B cell (primary cell): ENCODE measurements around the gene IL20RB. TPM values are rescaled to one million over a fixed set of nuclear protein-coding genes. Genes with fewer than 3 reads are reported as not detected.

Source experiments
- ATAC-seq: fragments of 200-7000 bp; cut with Tn5 transposase; one replicate; pipeline ENCODE4 v1.10.0; 2021; ENCODE audit warnings: low read depth, mild to moderate bottlenecking, moderate number of reproducible peaks, moderate library complexity
- CTCF ChIA-PET: fragments of 350-600 bp; sonication (Branson Sonifier 250); formaldehyde crosslinking; loops from one replicate; lab custom pipeline; 2021; ENCODE audit warnings: antibody characterized with exemption, inconsistent platforms; lab: Charles Lee
- POLR2A ChIA-PET: fragments of 350-600 bp; sonication (Branson Sonifier 250); formaldehyde crosslinking; loops from one replicate; lab custom pipeline; 2021; ENCODE audit warnings: antibody characterized with exemption; lab: Charles Lee
- DNase-seq: peaks from one replicate; pipeline ENCODE4 v3.0.0; 2013
- H2AFZ ChIP-seq: 2 replicates; pipeline ENCODE4 v1.6.1; 2012; ENCODE audit warnings: mild to moderate bottlenecking, low read depth, low read length; ENCODE audit not compliant: insufficient read depth, poor library complexity, severe bottlenecking
- H3K27ac ChIP-seq, 2 donors: 1 replicate in 1 of 2; 2 replicates in 1 of 2; pipeline ENCODE4 v1.5.1; 2012 to 2013; ENCODE audit warnings: low read length in 2 of 2, mild to moderate bottlenecking in 2 of 2, moderate library complexity in 1 of 2
- H3K27me3 ChIP-seq, 4 experiments: fragments of 200-600 bp in 1 of 4; sonication (generic) in 1 of 4; replicated peaks in 1 of 4; 1 replicate in 2 of 4; 2 replicates in 2 of 4; pipeline versions ENCODE4 v1.6.1 to v1.7.0; 2013 to 2016; ENCODE audit warnings: low read length in 3 of 4, mild to moderate bottlenecking in 2 of 4, mixed read lengths in 1 of 4, moderate library complexity in 1 of 4; ENCODE audit not compliant: insufficient read depth in 4 of 4, control insufficient read depth in 3 of 4; ENCODE audit errors: control extremely low read depth in 1 of 4
- H3K36me3 ChIP-seq, 2 experiments: replicated peaks in 1 of 2; 1 replicate in 1 of 2; 2 replicates in 1 of 2; pipeline versions ENCODE4 v1.6.1 to v1.7.1; 2013; ENCODE audit warnings: low read length in 1 of 2; ENCODE audit not compliant: insufficient read depth in 2 of 2, control insufficient read depth in 1 of 2; ENCODE audit errors: control extremely low read depth in 1 of 2, extremely low read depth in 1 of 2
- H3K4me1 ChIP-seq, 2 donors: fragments of 200-600 bp in 1 of 2; sonication (generic) in 1 of 2; 1 replicate in 1 of 2; 2 replicates in 1 of 2; pipeline versions ENCODE4 v1.5.1 to v1.6.1; 2013 to 2017; ENCODE audit warnings: low read length in 2 of 2; ENCODE audit not compliant: control insufficient read depth in 2 of 2, insufficient read depth in 2 of 2
- H3K4me2 ChIP-seq: replicated peaks from 2 replicates; pipeline ENCODE3; 2012; ENCODE audit warnings: mild to moderate bottlenecking, low read depth, low read length; ENCODE audit not compliant: poor library complexity, severe bottlenecking
- H3K4me3 ChIP-seq, 5 experiments: fragments of 200-600 bp in 1 of 5; sonication (generic) in 1 of 5; 1 replicate in 3 of 5; 2 replicates in 2 of 5; pipeline versions ENCODE4 v1.5.1 to v1.7.0; 2011 to 2016; ENCODE audit warnings: low read length in 4 of 5, mild to moderate bottlenecking in 4 of 5, low read depth in 2 of 5, control low read depth in 1 of 5, moderate library complexity in 1 of 5; ENCODE audit not compliant: insufficient read depth in 1 of 5; ENCODE audit errors: control extremely low read depth in 1 of 5, extremely low read depth in 1 of 5
- H3K79me2 ChIP-seq: fragments of 200-600 bp; sonication (generic); one replicate; pipeline ENCODE4 v1.6.0; 2016; ENCODE audit warnings: low read length; ENCODE audit not compliant: control insufficient read depth, insufficient read depth
- H3K9ac ChIP-seq: fragments of 200-600 bp; sonication (generic); 2 replicates; pipeline ENCODE4 v1.6.1; 2017; ENCODE audit warnings: mild to moderate bottlenecking, low read length, moderate library complexity
- H3K9me3 ChIP-seq, 3 donors: one replicate each; pipeline versions ENCODE4 v1.6.1 to v1.7.1; 2013; ENCODE audit warnings: low read length in 2 of 3; ENCODE audit not compliant: control insufficient read depth in 2 of 3, insufficient read depth in 1 of 3; ENCODE audit errors: control extremely low read depth in 1 of 3
- H4K20me1 ChIP-seq: 2 replicates; pipeline ENCODE4 v1.6.0; 2012; ENCODE audit warnings: mild to moderate bottlenecking, low read length; ENCODE audit not compliant: insufficient read depth, control insufficient read depth, poor library complexity, severe bottlenecking
- H3K27ac Mint-ChIP-seq: one replicate; pipeline ENCODE4 v1.8.0; 2021; ENCODE audit warnings: mixed read lengths
- H3K27me3 Mint-ChIP-seq: one replicate; pipeline ENCODE4 v1.8.0; 2021; ENCODE audit warnings: mixed read lengths
- H3K4me1 Mint-ChIP-seq: one replicate; pipeline ENCODE4 v1.8.0; 2021; ENCODE audit warnings: mixed read lengths
- H3K4me3 Mint-ChIP-seq: one replicate; pipeline ENCODE4 v1.8.0; 2021; ENCODE audit warnings: mixed read lengths
- H3K9me3 Mint-ChIP-seq: one replicate; pipeline ENCODE4 v1.8.0; 2022; ENCODE audit warnings: mixed read lengths; ENCODE audit not compliant: insufficient read depth
- CTCF ChIP-seq: fragments of 200-600 bp; IDR thresholded peaks from one replicate; pipeline ENCODE4 v1.8.0; 2022; ENCODE audit warnings: antibody characterized with exemption, mild to moderate bottlenecking
- EZH2 ChIP-seq: IDR thresholded peaks from 2 replicates; pipeline ENCODE4 v1.6.1; 2012; ENCODE audit warnings: borderline replicate concordance, low read depth, mild to moderate bottlenecking, moderate library complexity, low read length; ENCODE audit not compliant: insufficient read depth, poor library complexity, severe bottlenecking
- WGBS: methylation state at CpG from one replicate; pipeline ENCODE4 v1.1.5; 2013; ENCODE audit warnings: missing lambda C conversion rate; ENCODE audit not compliant: insufficient coverage; 5-methylcytosine and 5-hydroxymethylcytosine counted together
- intact Hi-C: fragments of 100-400 bp; cut with micrococcal nuclease; formaldehyde crosslinking; loops from one replicate; pipeline ENCODE4 v1.10.0; 2022
- polyA plus RNA-seq: library from polyadenylated mRNA; depleted of rRNA; stranded (reverse); fragments of >200 nt; gene quantifications from 2 replicates; pipeline ENCODE4 v1.2.3, GENCODE V29; 2012
- total RNA-seq, 2 donors: library from RNA; stranded (reverse); fragments of 120-200 nt in 1 of 2; gene quantifications; 1 replicate in 1 of 2; 2 replicates in 1 of 2; pipeline versions ENCODE4 v1.2.3 to v1.2.4, GENCODE V29; 2013 to 2022

Gene IL20RB
- total and polyA plus RNA-seq, 2 donors (not counting 1 experiment from before 2014, with no cell fraction given): 0.22 to 0.84 TPM

DNA sequence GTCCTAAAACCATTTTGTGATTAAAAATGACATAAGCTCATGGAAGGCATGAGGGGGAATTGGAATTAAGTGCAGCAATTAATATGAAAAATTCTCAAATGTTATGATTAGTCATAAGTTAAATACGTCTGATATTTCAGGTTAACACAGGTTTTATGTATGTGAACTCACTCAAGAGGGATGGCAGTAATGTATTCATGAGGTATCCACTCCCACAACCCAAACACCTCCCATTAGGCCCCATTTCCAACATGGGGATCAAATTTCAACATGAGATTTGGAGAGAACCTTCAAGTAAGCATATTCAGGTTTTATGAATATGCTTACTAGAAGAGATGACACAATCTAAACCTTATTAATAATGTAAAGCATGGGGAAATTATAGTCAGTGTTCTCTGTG, 41.6 kb upstream of the IL20RB start:
- Histone ChIP-seq H3K36me3 (peaks cover 0 to 3% of the 10 kb centered on the region in 2 experiments), H3K4me1 (peaks cover 7 to 20% of the 10 kb centered on the region in 2 donors), H3K4me2 (no peak overlapping the region), H3K4me3 (no peak overlapping the region), H3K27ac (no peak overlapping the region), H3K27me3 (no peaks in the 10 kb centered on the region), H3K9ac (no peak overlapping the region), H2AFZ (no peak overlapping the region), H4K20me1 (peaks cover 56% of the 10 kb centered on the region), H3K79me2 (peaks cover 99% of the 10 kb centered on the region), H3K9me3 (peaks cover 0 to 3% (median 0%) of the 10 kb centered on the region in 3 donors)
- CTCF ChIA-PET: no interaction called here
- WGBS: no CpG with 5 or more reads among the region's 1 CpG
- intact Hi-C loops: no loop called here
- no peaks in the 10 kb centered on the region for H3K27me3 Mint-ChIP-seq
- POLR2A ChIA-PET: no interaction called here
- H3K4me3 Mint-ChIP-seq: no peak overlapping the region
- DNase-seq (no peak), ATAC-seq (no peak)
- H3K27ac Mint-ChIP-seq: no peak overlapping the region
- no peaks in the 10 kb centered on the region for H3K9me3 Mint-ChIP-seq
- H3K4me1 Mint-ChIP-seq: peaks cover 62% of the 10 kb centered on the region
- TF ChIP-seq CTCF (no peak), EZH2 (no peak)

- Histone ChIP-seq H2AFZ (no peak overlapping the region), H3K36me3 (peaks cover 0 to under 1% of the 10 kb centered on the region in 2 experiments), H4K20me1 (peaks cover 25% of the 10 kb centered on the region), H3K9ac (peak overlapping the region; percentile 18), H3K27ac (peak overlapping the region in 1 of 2 donors; percentile 44), H3K27me3 (no peaks in the 10 kb centered on the region), H3K4me2 (peak overlapping the region; percentile 46), H3K4me1 (peaks cover 6 to 13% of the 10 kb centered on the region in 2 donors), H3K79me2 (peaks cover 90% of the 10 kb centered on the region), H3K9me3 (no peaks in the 10 kb centered on the region), H3K4me3 (peak overlapping the region in 1 of 5 experiments; percentile 8)
- Mint-ChIP-seq H3K4me3 (peak overlapping the region; percentile 35), H3K27ac (no peak overlapping the region), H3K27me3 (no peaks in the 10 kb centered on the region), H3K9me3 (no peaks in the 10 kb centered on the region), H3K4me1 (peaks cover 60% of the 10 kb centered on the region)
- WGBS: no CpG with 5 or more reads among the region's 1 CpG
- intact Hi-C loops: no loop called here
- DNase-seq (no peak), ATAC-seq (no peak)
- ChIA-PET POLR2A (interaction anchor here (0.6 kb wide), 1 partner anchor 665 kb away, joined by 3 read pairs; no protein-coding TSS in a partner anchor), CTCF (no interaction called here)
- no peak for TF ChIP-seq EZH2
- TF ChIP-seq CTCF: no peak
Observed at GRCh38 chr3:136919799-136920580, 37.8 kb upstream of the IL20RB start.
